Lower leg skin (tissue), 3 donors: ENCODE results near the gene KRTAP5-1.
"Not testable (repeated sequence)": the region's sequence is repeated elsewhere in the genome, so short reads cannot be mapped to it uniquely, and the experiment has no call there.

Experiments used
- CTCF ChIP-seq, 3 donors: fragments of 450-650 bp; IDR thresholded peaks; one replicate each; pipeline ENCODE4 v1.5.1; 2016; ENCODE audit warnings: antibody characterized with exemption in 3 of 3, mild to moderate bottlenecking in 3 of 3, moderate library complexity in 2 of 3
- POLR2A ChIP-seq, 2 donors: fragments of 450-650 bp; IDR thresholded peaks; one replicate each; pipeline ENCODE4 v1.6.1; 2016 to 2017; ENCODE audit warnings: antibody characterized with exemption in 2 of 2, mild to moderate bottlenecking in 1 of 2, moderate library complexity in 1 of 2

- TF ChIP-seq CTCF, POLR2A (IDR thresholded peaks at IDR 0.05): not testable (repeated sequence)
Measured at GRCh38 chr11:1598406-1598805, 13.3 kb upstream of the KRTAP5-1 start.
